ENCODE data around the gene RAB1B. TPM values are rescaled to one million over a fixed set of nuclear protein-coding genes. Genes with fewer than 3 reads are reported as not detected.

Gene RAB1B
- total RNA-seq, 1 experiment from 2014 or later, result 380 TPM

DNA sequence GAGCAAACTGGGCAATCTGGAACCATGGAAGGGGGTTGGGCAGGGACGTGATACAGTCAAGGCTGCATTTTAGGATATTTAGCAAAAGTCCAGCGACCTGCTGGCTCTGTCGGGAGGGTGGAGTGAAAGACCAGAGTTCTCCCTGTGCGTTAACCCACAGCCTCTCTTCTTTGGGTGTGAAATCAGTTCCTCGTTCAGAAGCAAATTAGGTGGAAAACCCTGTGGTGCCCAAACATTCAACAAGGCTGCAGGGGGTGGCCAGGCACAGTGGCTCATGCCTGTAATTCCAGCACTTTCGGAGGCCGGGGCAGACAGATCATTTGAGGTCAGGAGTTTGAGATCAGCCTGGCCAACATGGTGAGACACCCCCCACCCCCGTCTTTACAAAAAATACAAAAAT, 29.2 kb downstream of the RAB1B start:
- TF ChIP-seq EZH2 (IDR thresholded peaks at IDR 0.05; ENCODE audit: low read length, unreplicated experiment), result no peak
- TF ChIP-seq EZH2phosphoT487 (IDR thresholded peaks at IDR 0.05; ENCODE audit: borderline replicate concordance, low read length), result no peak
- TF ChIP-seq, protein P1, sequence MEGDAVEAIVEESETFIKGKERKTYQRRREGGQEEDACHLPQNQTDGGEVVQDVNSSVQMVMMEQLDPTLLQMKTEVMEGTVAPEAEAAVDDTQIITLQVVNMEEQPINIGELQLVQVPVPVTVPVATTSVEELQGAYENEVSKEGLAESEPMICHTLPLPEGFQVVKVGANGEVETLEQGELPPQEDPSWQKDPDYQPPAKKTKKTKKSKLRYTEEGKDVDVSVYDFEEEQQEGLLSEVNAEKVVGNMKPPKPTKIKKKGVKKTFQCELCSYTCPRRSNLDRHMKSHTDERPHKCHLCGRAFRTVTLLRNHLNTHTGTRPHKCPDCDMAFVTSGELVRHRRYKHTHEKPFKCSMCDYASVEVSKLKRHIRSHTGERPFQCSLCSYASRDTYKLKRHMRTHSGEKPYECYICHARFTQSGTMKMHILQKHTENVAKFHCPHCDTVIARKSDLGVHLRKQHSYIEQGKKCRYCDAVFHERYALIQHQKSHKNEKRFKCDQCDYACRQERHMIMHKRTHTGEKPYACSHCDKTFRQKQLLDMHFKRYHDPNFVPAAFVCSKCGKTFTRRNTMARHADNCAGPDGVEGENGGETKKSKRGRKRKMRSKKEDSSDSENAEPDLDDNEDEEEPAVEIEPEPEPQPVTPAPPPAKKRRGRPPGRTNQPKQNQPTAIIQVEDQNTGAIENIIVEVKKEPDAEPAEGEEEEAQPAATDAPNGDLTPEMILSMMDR (conservative IDR thresholded peaks at IDR 0.05; ENCODE audit: low read depth, low read length), result no peak
- peaks cover 4% of the 10 kb centered on the region; the same call in 1 of the 2 replicates for H3K27me3 ChIP-seq (ENCODE audit: low read length)
- no peak for ATAC-seq
- CTCF ChIA-PET, result no interaction called here
- H3K79me2 ChIP-seq (ENCODE audit: low read length), result no peaks in the 10 kb centered on the region
- POLR2A ChIA-PET (ENCODE audit: unreplicated experiment), result no interaction called here
- intact Hi-C loops (cut with micrococcal nuclease), result no loop called here
- no peak overlapping the region for H3K4me2 ChIP-seq (ENCODE audit: low read length)
- DNase-seq, result no peak
- no peaks in the 10 kb centered on the region for H3K36me3 ChIP-seq (ENCODE audit: low read depth, low read length)
- H2AFZ ChIP-seq (ENCODE audit: low read length), result no peak overlapping the region
- H3K9me2 ChIP-seq (replicated peaks; ENCODE audit: low read length), result no peaks in the 10 kb centered on the region
- no TSS peak for BruUV-seq (replicated peaks)
- H3K4me1 ChIP-seq (ENCODE audit: insufficient read depth, low read length), result no peaks in the 10 kb centered on the region
- H3K9ac ChIP-seq (ENCODE audit: low read length), result no peak overlapping the region
- H3F3A ChIP-seq (ENCODE audit: low read length, unreplicated experiment), result no peaks in the 10 kb centered on the region
- no peak overlapping the region for H3K4me3 ChIP-seq (ENCODE audit: low read length)
- H3K27ac ChIP-seq (ENCODE audit: low read length), result no peak overlapping the region
- no peaks in the 10 kb centered on the region for H3K9me3 ChIP-seq (ENCODE audit: low read length)
- H4K20me1 ChIP-seq (ENCODE audit: low read length), result no peaks in the 10 kb centered on the region

DNA sequence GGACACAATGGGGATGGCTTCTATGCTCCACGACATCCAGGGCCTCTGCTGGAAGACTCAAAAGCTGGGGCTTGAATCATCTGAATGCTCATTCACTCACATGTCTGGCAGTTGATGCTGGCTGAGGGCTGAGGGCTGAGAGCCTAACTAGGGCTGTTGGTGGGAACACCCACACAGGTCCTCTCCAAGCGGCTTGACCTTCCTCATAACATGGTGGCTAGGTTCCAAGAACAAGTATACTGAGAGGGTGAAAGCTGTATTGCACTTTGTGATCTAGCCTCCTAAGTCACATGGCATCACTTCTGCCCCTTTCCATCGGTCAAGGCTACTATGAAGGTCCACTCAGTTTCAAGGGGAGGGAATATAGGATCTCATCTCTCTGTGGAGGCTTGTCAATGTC, 30.7 kb downstream of the RAB1B start:
- no peak overlapping the region for H2AFZ ChIP-seq (ENCODE audit: low read length)
- no peaks in the 10 kb centered on the region for H3K79me2 ChIP-seq (ENCODE audit: low read length)
- TF ChIP-seq EZH2phosphoT487 (IDR thresholded peaks at IDR 0.05; ENCODE audit: borderline replicate concordance, low read length) (no peak), EZH2 (IDR thresholded peaks at IDR 0.05; ENCODE audit: low read length, unreplicated experiment) (no peak)
- TF ChIP-seq, protein P1 (conservative IDR thresholded peaks at IDR 0.05; ENCODE audit: low read depth, low read length), result no peak
- no peaks in the 10 kb centered on the region for H3K27me3 ChIP-seq (ENCODE audit: low read length)
- no peak overlapping the region for H3K4me3 ChIP-seq (ENCODE audit: low read length)
- H3F3A ChIP-seq (ENCODE audit: low read length, unreplicated experiment), result no peaks in the 10 kb centered on the region
- intact Hi-C loops (cut with micrococcal nuclease), result no loop called here
- no peaks in the 10 kb centered on the region for H4K20me1 ChIP-seq (ENCODE audit: low read length)
- no peak overlapping the region for H3K9ac ChIP-seq (ENCODE audit: low read length)
- BruUV-seq (replicated peaks), result no TSS peak
- H3K9me3 ChIP-seq (ENCODE audit: low read length), result no peaks in the 10 kb centered on the region
- no peaks in the 10 kb centered on the region for H3K36me3 ChIP-seq (ENCODE audit: low read depth, low read length)
- H3K9me2 ChIP-seq (replicated peaks; ENCODE audit: low read length), result no peaks in the 10 kb centered on the region
- ChIA-PET POLR2A (ENCODE audit: unreplicated experiment) (no interaction called here), CTCF (no interaction called here)
- ATAC-seq (no peak), DNase-seq (no peak)
- no peaks in the 10 kb centered on the region for H3K4me1 ChIP-seq (ENCODE audit: insufficient read depth, low read length)
- no peak overlapping the region for H3K4me2 ChIP-seq (ENCODE audit: low read length)
- H3K27ac ChIP-seq (ENCODE audit: low read length), result no peak overlapping the region

- ChIA-PET CTCF (no interaction called here), POLR2A (ENCODE audit: unreplicated experiment) (no interaction called here)
- TF ChIP-seq, protein P1 (conservative IDR thresholded peaks at IDR 0.05; ENCODE audit: low read depth, low read length), result no peak
- TF ChIP-seq EZH2phosphoT487 (IDR thresholded peaks at IDR 0.05; ENCODE audit: borderline replicate concordance, low read length), result no peak
- no peak for TF ChIP-seq EZH2 (IDR thresholded peaks at IDR 0.05; ENCODE audit: low read length, unreplicated experiment)
- Histone ChIP-seq H3K4me1 (ENCODE audit: insufficient read depth, low read length) (no peaks in the 10 kb centered on the region), H3K36me3 (ENCODE audit: low read depth, low read length) (no peaks in the 10 kb centered on the region), H4K20me1 (ENCODE audit: low read length) (no peaks in the 10 kb centered on the region), H3F3A (ENCODE audit: low read length, unreplicated experiment) (no peaks in the 10 kb centered on the region), H3K79me2 (ENCODE audit: low read length) (no peaks in the 10 kb centered on the region), H3K9me2 (replicated peaks; ENCODE audit: low read length) (no peaks in the 10 kb centered on the region), H3K4me3 (ENCODE audit: low read length) (no peak overlapping the region), H3K4me2 (ENCODE audit: low read length) (no peak overlapping the region), H3K27ac (ENCODE audit: low read length) (no peak overlapping the region), H3K9me3 (ENCODE audit: low read length) (no peaks in the 10 kb centered on the region), H3K9ac (ENCODE audit: low read length) (no peak overlapping the region), H3K27me3 (ENCODE audit: low read length) (no peaks in the 10 kb centered on the region), H2AFZ (ENCODE audit: low read length) (no peak overlapping the region)
- intact Hi-C loops (cut with micrococcal nuclease), result no loop called here
- ATAC-seq (no peak), DNase-seq (no peak)
- no TSS peak for BruUV-seq (replicated peaks)
Measured at GRCh38 chr11:66302656-66303055, 34.2 kb downstream of the RAB1B start.

All from PC-3 (cell line).